HG03439 (cell line): Measurements from ENCODE around the gene DACT3.

Source experiments
- ATAC-seq: cut with Tn5 transposase; IDR thresholded peaks from one replicate; pipeline ENCODE4 v1.9.1; 2021; ENCODE audit warnings: mild to moderate bottlenecking, moderate library complexity; ENCODE audit not compliant: unreplicated experiment

Gene DACT3

GRCh38 chr19:46661020-46661731, at the start of gene DACT3:
Gene DACT3 (minus strand): TSS chr19:46661182. CDS start chr19:46661064, 118 bp downstream.
- peak; percentile 95 for ATAC-seq

DNA sequence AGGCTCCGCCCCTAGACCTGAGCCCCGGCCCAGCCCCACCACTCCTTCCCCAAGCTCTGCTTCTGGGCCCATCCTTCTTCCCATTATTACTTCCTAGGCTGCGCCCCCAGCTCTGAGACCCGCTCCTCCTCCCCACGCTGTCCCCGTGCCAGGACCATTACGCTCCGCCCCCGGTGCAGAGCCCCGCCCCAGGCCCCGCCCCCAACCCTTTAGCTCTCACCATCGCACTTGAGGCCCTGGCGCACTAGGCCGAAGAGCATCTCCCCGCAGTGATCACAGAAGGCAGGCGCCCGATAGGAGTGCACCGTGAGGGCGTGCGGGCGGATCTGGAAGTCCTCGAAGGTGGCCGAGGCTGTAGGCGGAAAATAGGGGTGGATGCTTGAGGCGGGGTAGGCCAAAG, 49.7 kb upstream of the DACT3 start:
- no peak for ATAC-seq

DNA sequence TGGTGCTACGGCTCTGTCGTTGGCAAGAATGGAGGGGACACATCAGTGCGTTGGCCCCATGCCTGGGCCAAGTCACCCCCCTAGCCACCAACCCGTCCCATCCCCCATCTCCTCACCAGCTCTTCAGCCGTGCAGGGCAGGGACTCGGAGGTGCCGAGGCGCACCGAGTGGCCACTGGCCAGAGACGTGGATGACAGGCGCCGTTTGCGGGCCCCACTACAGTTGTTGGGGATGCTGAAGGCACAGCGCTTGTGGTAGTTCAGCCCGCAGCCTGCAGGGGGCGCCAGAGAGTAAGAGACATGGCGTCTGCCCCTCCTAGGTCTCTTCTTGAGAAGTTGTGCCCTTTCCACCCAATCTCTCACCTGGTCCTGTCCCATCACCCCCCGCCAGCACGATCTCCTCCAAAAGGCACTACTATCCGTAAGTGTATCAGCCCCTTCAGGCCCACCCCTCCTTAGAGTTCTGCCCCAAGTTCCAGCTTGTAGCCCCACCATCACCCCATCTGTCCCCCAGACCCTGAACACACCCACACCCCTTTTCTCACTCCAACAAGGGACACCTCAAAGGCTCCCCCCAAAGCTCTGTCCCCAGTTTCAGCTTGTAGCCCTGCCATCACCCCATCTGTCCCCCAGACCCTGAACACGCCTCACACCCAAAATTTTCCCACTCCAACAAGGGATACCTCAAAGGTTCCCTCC, 43.5 kb upstream of the DACT3 start:
- ATAC-seq = no peak

- ATAC-seq = no peak
Observed at GRCh38 chr19:46700704-46701103, 39.7 kb upstream of the DACT3 start.

DNA sequence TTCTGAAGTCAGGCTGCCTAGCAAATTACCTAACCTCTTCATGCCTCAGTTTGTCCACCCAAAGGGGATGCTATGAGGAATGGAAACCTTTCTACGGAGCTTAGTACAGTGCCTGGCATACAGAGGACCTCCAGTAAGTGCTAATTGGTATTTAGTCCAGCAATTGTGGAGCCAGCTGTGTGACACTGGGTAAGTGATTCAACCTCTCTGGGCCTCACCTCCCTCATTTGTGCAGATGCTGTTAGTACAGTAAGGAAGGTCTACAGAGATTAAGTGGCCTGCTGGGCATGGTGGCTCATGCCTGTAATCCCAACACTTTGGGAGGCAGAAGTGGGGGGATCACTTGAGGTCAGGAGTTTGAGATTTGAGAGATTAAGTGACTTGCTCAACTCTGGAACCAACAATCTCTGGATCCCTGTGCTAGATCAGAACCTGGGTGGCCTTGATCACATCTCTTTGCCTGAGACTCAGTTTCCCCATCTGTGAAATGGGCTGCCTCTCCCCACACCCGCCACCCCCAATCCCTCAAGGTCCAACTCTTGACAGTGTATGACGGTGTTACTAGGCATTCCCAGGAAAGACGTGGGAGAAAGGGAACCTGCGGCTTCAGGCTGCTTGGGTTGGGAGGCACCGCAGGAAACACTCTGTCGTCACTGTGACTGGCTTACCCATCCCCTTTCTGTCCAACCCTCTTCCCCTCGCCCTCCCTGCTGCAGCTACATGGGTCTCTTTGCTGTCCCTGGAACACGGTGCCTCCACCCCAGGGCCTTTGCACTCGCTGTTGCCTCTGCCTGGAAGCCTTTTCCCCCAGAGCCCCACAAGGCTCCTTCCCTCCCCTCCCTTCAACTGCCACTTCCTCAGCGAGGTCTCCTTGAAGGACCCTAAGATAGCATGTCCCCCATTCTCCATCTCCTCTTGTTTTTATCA, 37.7 kb upstream of the DACT3 start:
- ATAC-seq = no peak

DNA sequence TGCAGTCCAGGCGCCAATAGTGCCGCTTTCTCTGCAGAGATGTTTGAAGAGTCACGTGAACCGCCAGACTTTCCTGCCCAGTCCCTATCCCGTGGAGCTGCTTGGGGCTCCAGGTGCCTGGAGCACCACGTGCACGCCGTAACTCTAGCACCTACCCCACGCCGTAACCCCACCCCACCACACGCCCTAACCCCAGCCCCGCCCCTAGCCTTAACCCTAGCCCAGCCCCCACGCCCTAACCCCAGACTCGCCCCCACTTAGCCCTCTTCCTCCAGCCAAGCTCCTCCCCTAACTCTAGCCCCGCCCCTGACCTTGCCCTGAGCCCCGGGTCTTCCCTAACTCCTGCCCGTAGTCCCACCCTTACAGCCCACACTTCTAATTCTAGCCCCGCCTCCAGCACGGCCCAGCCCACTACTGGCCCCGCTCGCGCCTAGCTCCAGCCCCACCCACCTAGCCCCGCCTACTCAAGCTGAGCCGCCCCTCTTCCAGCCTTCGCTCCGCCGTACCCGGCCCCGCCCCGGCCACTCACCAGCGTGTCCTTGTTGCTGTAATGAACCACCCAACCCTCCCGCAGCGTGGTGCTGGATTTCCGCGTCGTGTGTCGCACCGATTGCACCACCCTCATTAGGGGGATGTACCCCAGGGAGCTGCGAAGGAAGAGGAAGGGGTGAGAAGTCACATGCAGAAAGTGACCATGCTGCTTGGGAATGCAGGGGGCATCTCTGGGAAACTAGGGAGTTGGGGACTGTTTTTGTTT, 36.4 kb upstream of the DACT3 start:
- ATAC-seq = no peak

GRCh38 chr19:46696866-46697203, 35.9 kb upstream of the DACT3 start:
- no peak for ATAC-seq

- no peak for ATAC-seq
Observed at GRCh38 chr19:46696052-46696451, 35.1 kb upstream of the DACT3 start.

- no peak for ATAC-seq
Observed at GRCh38 chr19:46693760-46694159, 32.8 kb upstream of the DACT3 start.

DNA sequence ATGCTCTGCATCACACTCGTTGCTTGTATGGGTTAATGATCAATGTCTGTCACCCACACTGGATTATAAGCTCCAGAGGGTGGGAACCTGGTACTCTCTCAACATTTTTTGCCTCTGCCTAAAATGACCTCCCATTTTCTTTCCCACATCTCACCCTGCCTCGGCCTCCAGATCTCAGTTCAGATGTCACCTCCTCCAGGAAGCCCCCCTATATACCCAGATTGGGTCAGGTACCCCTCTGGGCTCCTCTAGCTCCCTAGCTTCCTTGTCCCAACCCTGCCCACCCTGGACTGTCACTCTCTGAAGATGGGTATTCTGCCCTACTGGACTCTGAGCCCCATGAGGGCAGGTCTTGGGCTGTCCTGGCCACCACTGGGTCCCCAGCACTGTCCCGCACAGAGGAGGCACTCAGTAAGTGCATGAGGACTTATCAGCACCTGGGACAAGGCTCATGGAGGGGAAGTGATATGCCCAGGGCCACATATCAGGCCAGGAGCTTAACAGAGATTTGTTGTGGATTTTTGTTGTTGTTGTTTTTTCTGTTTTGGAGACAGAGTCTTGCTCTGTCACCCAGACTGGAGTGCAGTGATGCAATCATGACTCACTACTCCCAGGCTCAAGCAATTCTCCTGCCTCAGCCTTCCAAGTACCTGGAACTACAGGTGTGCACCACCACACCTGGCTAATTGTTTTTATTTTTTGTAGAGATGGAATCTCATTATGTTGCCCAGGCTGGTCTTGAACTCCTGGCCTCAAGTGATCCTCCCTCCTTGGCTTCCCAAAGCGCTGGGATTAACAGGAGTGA, 32.1 kb upstream of the DACT3 start:
- no peak for ATAC-seq

GRCh38 chr19:46691948-46692347, 31.0 kb upstream of the DACT3 start:
- ATAC-seq = no peak

DNA sequence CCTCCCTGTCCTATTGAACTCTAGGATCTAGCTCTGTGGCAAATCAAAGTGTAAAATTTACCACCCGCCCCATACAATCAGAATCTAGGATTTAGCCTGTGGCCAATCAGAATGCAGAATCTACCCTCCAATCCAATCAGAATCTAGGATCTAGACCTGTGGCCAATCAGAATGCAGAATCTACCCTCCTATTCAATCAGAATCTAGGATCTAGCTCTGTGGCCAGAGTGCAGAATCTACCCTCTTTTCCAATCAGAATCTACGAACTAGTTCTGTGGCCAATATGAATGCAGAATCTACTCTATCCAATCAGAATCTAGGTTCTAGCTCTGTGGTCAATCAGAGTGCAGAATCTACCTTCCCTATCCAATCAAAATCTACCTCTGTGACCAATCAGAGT, 30.1 kb upstream of the DACT3 start:
- ATAC-seq = no peak

DNA sequence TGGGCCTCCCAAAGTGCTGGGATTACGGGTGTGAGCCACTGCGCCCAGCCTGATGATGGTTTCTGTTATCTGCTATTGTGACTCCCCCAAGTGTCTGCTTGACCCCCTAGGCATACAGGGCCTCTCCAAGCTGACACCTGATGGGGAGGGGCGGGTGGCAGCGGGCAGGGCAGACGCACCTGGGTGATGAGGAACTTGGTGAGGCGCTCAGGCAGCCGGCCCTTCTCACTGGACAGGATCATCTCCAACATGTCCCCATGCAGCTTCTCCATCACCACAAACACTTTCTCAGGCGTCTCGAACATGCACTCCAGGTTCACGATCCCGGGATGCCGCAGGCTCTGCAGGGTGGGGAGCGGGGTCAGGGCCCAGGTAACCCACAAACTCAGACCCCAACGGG, 28.4 kb upstream of the DACT3 start:
- ATAC-seq = no peak

DNA sequence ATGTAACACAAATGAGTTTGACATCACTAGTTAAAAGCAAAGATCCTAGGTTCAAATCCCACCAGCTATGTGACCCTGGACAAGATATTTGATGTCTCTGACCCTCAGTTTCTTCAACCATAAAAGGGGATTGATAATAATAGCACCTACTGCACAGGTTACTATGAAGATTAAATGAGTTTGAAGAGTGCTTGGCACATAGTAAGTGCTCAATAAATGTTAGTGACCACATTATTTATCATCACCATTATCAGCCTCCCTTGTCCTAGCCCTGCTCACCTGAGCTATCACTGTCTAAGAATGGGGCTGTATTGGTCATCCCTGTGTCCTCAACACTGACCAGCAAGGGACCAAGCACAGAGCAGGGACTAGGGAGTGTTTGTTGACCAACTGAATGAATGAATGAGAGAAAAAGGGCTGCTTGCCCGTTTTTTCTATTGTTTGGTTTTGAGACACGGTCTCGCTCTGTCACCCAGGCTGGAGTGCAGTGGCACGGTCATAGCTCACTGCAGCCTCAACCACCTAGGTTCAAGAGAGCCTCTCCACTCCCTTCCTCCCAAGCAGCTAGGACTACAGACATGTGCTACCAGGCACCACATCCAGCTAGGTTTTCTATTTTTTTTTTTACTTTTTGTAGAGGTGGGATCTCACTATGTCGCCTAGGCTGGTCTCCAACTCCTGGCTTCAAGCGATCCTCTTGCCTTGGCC, 26.6 kb upstream of the DACT3 start:
- ATAC-seq = no peak

GRCh38 chr19:46685189-46685588, 24.2 kb upstream of the DACT3 start:
- no peak for ATAC-seq

DNA sequence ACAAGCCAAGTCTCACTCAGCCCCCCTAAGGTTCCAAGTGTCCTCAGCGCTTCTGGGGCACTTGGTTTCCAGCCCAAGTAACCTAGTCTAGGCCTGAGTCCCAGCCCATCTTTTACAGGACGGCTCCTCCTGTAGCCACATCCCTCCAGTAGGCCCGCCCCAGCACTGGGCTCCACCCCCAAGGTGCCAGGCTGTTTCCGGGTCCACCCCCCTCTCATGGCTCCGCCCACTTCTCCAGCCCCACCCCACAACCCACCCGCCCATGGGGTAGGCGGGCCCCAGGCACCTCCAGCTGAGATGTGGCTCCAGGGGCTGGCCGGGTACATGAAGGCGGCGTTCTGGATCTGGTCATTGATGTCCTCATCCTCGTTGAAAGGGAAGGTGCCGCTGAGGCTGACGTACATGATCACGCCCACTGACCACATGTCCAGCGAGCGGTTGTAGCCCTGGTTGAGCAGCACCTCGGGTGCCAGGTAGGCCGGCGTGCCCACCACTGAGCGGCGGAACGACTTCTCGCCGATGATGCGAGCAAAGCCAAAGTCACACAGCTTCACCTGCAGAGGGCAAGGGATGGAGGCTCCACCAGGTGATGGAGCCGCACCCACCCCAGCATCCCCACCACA, 17.2 kb upstream of the DACT3 start:
- ATAC-seq = no peak

DNA sequence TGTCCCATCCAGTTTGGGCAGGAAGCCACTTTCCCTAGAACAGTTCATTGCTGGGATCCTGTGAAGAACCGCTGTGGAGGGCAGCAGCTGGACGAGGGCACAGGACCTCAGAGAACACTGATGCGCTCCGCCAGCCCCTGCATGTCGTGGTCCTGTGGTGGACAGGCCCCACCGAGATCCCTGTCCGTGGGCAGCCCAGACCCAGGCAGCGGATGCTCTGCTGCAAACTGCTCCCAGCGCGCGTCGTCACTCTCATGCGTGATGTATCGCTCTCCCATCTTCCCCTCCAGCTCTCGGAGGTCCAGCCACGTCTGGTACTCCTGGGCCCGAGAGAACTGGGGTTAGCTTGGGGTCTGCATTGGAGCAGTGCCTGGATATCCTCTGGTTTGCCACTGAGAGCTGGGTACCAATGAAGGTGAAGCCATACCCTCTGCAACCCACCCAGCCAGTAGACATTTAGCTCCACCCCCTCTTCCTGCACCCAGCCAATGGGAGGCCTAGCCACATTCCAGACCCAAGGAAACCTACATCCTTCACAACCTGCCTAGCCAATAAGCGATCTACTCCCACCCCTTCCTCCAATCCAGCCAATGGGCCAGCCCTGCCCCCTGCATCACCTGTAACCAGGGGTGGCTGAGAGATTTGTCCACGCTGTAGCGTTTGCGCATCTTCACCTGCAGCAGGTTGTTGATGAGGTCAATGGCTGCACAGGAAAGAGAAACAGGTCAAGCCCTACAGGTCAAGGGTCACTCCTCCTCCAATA, 13.6 kb upstream of the DACT3 start:
- no peak for ATAC-seq

GRCh38 chr19:46670813-46671212, 9.8 kb upstream of the DACT3 start:
- no peak for ATAC-seq
